ENCODE data around the gene CSNK1G3.
A peak's percentile ranks its signal among the peaks of the same experiment; 100 is the strongest.

Gene CSNK1G3

DNA sequence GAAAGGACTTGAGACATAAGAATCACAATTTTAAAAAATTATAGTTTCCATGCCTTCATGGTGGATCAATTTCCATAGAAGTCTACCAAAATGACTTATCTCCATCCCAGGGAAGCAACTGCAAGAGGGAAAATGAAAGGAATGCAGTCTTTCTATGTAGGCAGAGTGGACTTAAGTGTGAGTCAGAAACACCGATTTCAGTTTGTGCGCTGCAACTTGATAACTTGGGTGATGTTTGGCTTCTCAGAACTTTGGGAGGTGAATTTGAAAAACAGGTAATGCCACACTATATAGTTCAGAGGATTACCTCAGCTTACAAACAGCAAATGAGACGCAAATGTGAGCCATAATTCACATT is 708 bp upstream of the CSNK1G3 start:
- peaks cover 2 to 36% (median 25%) of the 10 kb centered on the region in 5 donors for H3K4me1 ChIP-seq (ENCODE audit: control insufficient read depth in 5 of 5, insufficient read depth in 5 of 5, low read length in 5 of 5)
- peak overlapping the region; percentile 73 to 92 (median 75) for H3K9ac ChIP-seq (ENCODE audit: low read length in 5 of 5)
- no peaks in the 10 kb centered on the region for H3K27me3 ChIP-seq (ENCODE audit: control insufficient read depth in 5 of 5, insufficient read depth in 4 of 5, low read length in 5 of 5)
- peak overlapping the region; percentile 78 for H3K27ac ChIP-seq (ENCODE audit: low read depth, low read length)
- no peaks in the 10 kb centered on the region for H3K36me3 ChIP-seq (ENCODE audit: control insufficient read depth in 5 of 5, insufficient read depth in 5 of 5, low read length in 5 of 5)
- H3K9me3 ChIP-seq (ENCODE audit: control insufficient read depth in 5 of 5, low read length in 5 of 5) = no peaks in the 10 kb centered on the region
- H3K4me3 ChIP-seq (ENCODE audit: low read depth in 1 of 5, low read length in 5 of 5) = peak overlapping the region; percentile 79 to 93 (median 88)

DNA sequence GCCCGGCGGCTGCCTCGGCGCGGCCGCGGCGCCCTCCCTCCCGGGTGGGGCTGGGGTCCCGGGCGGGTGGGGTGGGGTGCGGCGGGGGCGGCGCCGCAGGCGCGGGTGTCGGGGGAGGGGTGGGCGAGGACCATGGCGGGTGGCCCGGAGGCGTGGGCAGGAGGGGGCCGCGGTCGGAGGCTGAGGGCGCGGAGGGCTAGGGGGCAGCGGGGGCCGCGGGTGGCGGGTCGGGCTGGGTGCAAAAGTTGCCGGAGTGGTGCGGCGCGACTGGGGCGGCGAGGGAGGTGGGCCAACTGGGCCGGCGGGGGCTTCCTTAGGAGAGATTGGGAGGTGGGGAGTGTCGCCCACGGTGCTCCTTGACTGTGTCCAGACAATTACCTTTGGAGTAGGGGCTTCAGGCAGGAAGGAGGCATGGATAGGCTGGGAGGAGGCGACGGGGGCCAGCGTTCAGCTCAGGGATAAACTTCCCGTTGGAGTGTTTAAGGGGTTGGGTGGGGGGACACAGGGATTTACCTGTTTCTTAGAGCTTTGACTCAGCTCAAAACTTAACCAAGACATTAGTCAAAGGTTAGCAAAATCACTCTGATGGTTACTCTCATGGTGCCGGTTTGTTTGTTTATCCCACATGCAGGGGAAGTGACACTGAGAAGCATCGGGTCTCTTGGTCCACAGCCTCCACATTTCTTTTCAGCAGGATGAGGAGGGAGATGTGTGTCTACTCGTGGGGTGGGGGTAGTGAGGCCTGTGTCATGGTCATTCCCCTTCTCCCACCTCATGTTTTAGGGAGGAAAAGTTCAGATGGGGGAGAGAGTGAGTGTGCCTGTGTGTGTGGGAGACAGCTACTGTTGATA is 859 bp downstream of the CSNK1G3 start:
- Histone ChIP-seq H3K36me3 (ENCODE audit: control insufficient read depth in 5 of 5, insufficient read depth in 5 of 5, low read length in 5 of 5) (no peaks in the 10 kb centered on the region), H3K27ac (ENCODE audit: low read depth, low read length) (peak overlapping the region; percentile 69), H3K27me3 (ENCODE audit: control insufficient read depth in 5 of 5, insufficient read depth in 4 of 5, low read length in 5 of 5) (no peaks in the 10 kb centered on the region), H3K4me1 (ENCODE audit: control insufficient read depth in 5 of 5, insufficient read depth in 5 of 5, low read length in 5 of 5) (peaks cover 2 to 33% (median 25%) of the 10 kb centered on the region in 5 donors), H3K4me3 (ENCODE audit: low read depth in 1 of 5, low read length in 5 of 5) (peak overlapping the region; percentile 80 to 92 (median 88)), H3K9me3 (ENCODE audit: control insufficient read depth in 5 of 5, low read length in 5 of 5) (no peaks in the 10 kb centered on the region), H3K9ac (ENCODE audit: low read length in 5 of 5) (peak overlapping the region; percentile 74 to 89 (median 81))

DNA sequence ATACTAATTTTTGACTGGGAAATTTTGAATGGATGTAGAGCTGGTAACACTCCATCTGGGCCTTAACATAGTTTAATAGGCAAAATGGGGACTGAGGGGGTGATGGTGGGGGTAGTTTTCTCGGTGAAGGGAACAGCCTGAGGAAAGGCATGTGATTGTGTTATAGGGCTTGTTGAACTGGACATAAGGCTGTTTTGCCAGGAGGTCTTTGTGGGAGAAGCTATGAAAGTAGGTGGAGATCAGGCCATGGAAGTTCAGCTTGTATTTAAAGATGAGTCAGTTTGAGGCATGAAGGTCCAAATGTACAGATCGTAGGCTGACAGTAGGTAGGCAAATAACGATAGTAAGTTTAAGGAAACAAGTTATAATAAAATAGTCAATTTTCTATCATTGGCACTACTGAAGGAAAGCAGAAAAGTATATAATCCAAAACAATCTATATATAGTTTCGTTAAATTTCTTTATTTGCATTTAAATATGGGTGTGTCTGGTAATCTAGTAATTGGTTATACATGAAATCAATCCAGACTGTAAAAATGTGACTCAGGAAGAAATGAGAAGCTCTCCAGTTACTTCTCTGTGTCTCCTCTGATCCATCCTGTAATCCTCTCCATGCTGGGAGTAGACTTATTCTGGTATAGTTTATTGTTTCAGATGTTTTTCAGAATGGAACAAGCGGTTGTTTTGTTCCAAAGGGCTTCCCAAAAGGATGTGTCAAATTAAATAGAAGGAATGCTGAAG is 2.8 kb downstream of the CSNK1G3 start:
- Histone ChIP-seq H3K9ac (ENCODE audit: low read length in 5 of 5) (peak overlapping the region in 1 of 5 donors; percentile 21), H3K4me3 (ENCODE audit: low read depth in 1 of 5, low read length in 5 of 5) (no peak overlapping the region), H3K27me3 (ENCODE audit: control insufficient read depth in 5 of 5, insufficient read depth in 4 of 5, low read length in 5 of 5) (no peaks in the 10 kb centered on the region), H3K27ac (ENCODE audit: low read depth, low read length) (no peak overlapping the region), H3K4me1 (ENCODE audit: control insufficient read depth in 5 of 5, insufficient read depth in 5 of 5, low read length in 5 of 5) (peaks cover 2 to 21% (median 19%) of the 10 kb centered on the region in 5 donors), H3K36me3 (ENCODE audit: control insufficient read depth in 5 of 5, insufficient read depth in 5 of 5, low read length in 5 of 5) (no peaks in the 10 kb centered on the region), H3K9me3 (ENCODE audit: control insufficient read depth in 5 of 5, low read length in 5 of 5) (no peaks in the 10 kb centered on the region)

DNA sequence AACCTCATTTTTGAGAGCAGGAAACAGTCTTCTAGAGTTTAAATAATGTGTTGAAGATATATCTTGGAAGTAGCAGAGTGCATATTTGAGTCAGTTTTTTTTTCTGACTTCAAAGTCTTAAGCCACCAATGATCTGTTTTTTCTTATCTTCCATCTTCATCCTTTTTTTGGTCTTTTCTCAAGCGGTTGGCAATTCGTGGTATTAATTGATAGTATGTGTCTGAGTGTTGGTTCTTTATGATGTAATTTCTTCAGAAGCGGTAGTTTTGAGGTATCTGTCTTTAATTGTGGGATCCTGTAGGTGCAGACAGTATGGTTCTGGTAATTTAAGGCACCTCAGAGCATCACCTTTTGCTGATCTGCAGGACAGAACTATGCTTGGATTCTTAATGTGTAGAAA is 3.9 kb downstream of the CSNK1G3 start:
- H3K4me3 ChIP-seq (ENCODE audit: low read depth in 1 of 5, low read length in 5 of 5) = no peak overlapping the region
- H3K4me1 ChIP-seq (ENCODE audit: control insufficient read depth in 5 of 5, insufficient read depth in 5 of 5, low read length in 5 of 5) = peaks cover 2 to 21% (median 19%) of the 10 kb centered on the region in 5 donors
- H3K36me3 ChIP-seq (ENCODE audit: control insufficient read depth in 5 of 5, insufficient read depth in 5 of 5, low read length in 5 of 5) = no peaks in the 10 kb centered on the region
- no peaks in the 10 kb centered on the region for H3K9me3 ChIP-seq (ENCODE audit: control insufficient read depth in 5 of 5, low read length in 5 of 5)
- H3K27ac ChIP-seq (ENCODE audit: low read depth, low read length) = no peak overlapping the region
- H3K27me3 ChIP-seq (ENCODE audit: control insufficient read depth in 5 of 5, insufficient read depth in 4 of 5, low read length in 5 of 5) = no peaks in the 10 kb centered on the region
- no peak overlapping the region for H3K9ac ChIP-seq (ENCODE audit: low read length in 5 of 5)

DNA sequence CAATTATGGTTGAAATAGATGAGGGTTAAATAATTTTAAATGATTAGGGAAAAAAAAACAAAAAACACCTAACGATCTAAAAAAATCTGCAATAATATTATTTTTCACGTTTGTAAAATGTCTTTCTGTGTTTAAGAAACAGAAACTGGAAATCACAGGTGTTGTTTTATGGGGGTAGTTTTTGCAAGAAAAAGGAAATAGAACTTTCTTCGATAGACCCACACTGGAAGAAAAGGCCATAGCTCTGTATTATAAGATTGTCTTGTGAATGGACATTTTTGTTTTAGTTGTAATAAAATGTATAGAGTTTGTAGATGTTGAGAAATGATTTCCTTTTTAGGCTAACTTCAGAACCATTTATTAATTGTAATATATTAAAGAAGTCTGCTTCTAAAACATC is 5.5 kb downstream of the CSNK1G3 start:
- H3K4me3 ChIP-seq (ENCODE audit: low read depth in 1 of 5, low read length in 5 of 5) = no peak overlapping the region
- H3K36me3 ChIP-seq (ENCODE audit: control insufficient read depth in 5 of 5, insufficient read depth in 5 of 5, low read length in 5 of 5) = no peaks in the 10 kb centered on the region
- H3K27ac ChIP-seq (ENCODE audit: low read depth, low read length) = no peak overlapping the region
- no peaks in the 10 kb centered on the region for H3K9me3 ChIP-seq (ENCODE audit: control insufficient read depth in 5 of 5, low read length in 5 of 5)
- H3K27me3 ChIP-seq (ENCODE audit: control insufficient read depth in 5 of 5, insufficient read depth in 4 of 5, low read length in 5 of 5) = no peaks in the 10 kb centered on the region
- peaks cover 2 to 14% (median 12%) of the 10 kb centered on the region in 5 donors for H3K4me1 ChIP-seq (ENCODE audit: control insufficient read depth in 5 of 5, insufficient read depth in 5 of 5, low read length in 5 of 5)
- no peak overlapping the region for H3K9ac ChIP-seq (ENCODE audit: low read length in 5 of 5)

DNA sequence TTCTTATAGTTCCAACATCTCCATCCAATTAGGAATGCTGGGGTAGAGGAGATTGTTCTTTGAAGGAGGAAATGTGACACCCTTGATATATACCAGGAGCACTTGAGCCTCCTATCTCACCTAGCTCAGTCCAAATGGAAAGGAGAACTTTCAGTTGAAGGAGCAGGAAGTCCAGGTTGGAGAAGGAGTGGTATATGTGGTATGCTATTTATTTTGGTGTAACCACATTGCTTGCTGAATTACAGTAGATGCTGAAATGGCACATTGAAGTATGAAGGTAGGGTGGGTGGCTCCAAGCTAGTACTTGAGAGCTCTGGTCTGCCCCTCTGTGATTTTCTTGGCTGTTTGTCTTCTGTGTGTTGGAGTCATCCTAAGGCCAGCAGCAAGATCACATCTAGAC is 6.1 kb downstream of the CSNK1G3 start:
- Histone ChIP-seq H3K36me3 (ENCODE audit: control insufficient read depth in 5 of 5, insufficient read depth in 5 of 5, low read length in 5 of 5) (no peaks in the 10 kb centered on the region), H3K9me3 (ENCODE audit: control insufficient read depth in 5 of 5, low read length in 5 of 5) (no peaks in the 10 kb centered on the region), H3K9ac (ENCODE audit: low read length in 5 of 5) (no peak overlapping the region), H3K4me1 (ENCODE audit: control insufficient read depth in 5 of 5, insufficient read depth in 5 of 5, low read length in 5 of 5) (peaks cover 1 to 13% (median 8%) of the 10 kb centered on the region in 5 donors), H3K4me3 (ENCODE audit: low read depth in 1 of 5, low read length in 5 of 5) (no peak overlapping the region), H3K27ac (ENCODE audit: low read depth, low read length) (no peak overlapping the region), H3K27me3 (ENCODE audit: control insufficient read depth in 5 of 5, insufficient read depth in 4 of 5, low read length in 5 of 5) (no peaks in the 10 kb centered on the region)

DNA sequence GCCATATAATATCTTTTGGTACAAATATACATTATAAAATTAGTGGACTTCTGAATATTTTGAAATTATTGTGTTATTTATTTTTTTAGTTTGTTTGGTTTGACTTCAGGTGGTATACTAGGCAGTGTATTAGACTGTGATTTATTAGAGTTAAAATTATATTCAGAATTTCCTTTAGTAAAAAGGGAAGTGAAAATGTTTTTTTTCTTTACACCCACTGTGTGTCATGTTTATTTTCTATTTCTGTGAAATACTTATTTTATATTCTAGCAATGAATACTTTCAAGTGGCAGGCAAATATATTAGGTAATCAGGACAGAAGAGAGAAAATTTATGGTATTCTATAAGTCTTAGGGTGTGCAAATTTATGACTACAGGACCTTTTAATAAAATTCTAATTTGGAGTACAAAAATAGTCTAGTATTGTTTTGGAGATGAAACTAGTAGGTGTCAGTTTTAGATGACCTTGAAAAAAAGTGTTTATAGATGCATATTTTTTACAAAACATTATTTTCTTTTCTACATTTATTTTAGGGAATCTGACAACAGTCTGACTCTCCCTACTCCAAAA is 8.8 kb downstream of the CSNK1G3 start:
- H3K27ac ChIP-seq (ENCODE audit: low read depth, low read length) = no peak overlapping the region
- no peaks in the 10 kb centered on the region for H3K9me3 ChIP-seq (ENCODE audit: control insufficient read depth in 5 of 5, low read length in 5 of 5)
- no peaks in the 10 kb centered on the region for H3K27me3 ChIP-seq (ENCODE audit: control insufficient read depth in 5 of 5, insufficient read depth in 4 of 5, low read length in 5 of 5)
- H3K4me1 ChIP-seq (ENCODE audit: control insufficient read depth in 5 of 5, insufficient read depth in 5 of 5, low read length in 5 of 5) = peaks cover 0 to 13% (median 13%) of the 10 kb centered on the region in 5 donors
- no peaks in the 10 kb centered on the region for H3K36me3 ChIP-seq (ENCODE audit: control insufficient read depth in 5 of 5, insufficient read depth in 5 of 5, low read length in 5 of 5)
- H3K4me3 ChIP-seq (ENCODE audit: low read depth in 1 of 5, low read length in 5 of 5) = no peak overlapping the region
- H3K9ac ChIP-seq (ENCODE audit: low read length in 5 of 5) = no peak overlapping the region

DNA sequence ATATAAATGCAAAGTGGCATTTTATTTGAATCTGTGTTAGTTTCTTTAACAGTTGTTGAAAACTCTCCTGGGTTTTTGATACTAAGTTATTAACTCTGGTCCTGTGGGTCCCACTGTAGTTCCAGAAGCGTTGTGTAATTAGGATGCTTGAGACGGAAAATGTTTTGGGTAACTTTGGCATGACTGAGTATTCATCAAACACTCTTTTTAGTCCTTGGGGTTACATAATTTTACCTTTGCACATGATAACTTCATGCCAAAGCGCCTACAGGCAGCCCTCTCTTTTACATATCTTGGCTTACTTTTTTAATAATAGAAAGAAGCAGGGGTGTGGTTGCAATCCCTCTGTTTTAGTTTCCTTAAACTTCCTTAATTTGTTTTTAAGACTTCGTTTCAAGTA is 12.2 kb downstream of the CSNK1G3 start:
- Histone ChIP-seq H3K4me3 (ENCODE audit: low read depth in 1 of 5, low read length in 5 of 5) (no peak overlapping the region), H3K36me3 (ENCODE audit: control insufficient read depth in 5 of 5, insufficient read depth in 5 of 5, low read length in 5 of 5) (no peaks in the 10 kb centered on the region), H3K9ac (ENCODE audit: low read length in 5 of 5) (peak overlapping the region in 2 of 5 donors; percentile 31 to 32), H3K4me1 (ENCODE audit: control insufficient read depth in 5 of 5, insufficient read depth in 5 of 5, low read length in 5 of 5) (peaks cover 0 to 18% (median 15%) of the 10 kb centered on the region in 5 donors), H3K27me3 (ENCODE audit: control insufficient read depth in 5 of 5, insufficient read depth in 4 of 5, low read length in 5 of 5) (no peaks in the 10 kb centered on the region), H3K27ac (ENCODE audit: low read depth, low read length) (peak overlapping the region; percentile 51), H3K9me3 (ENCODE audit: control insufficient read depth in 5 of 5, low read length in 5 of 5) (no peaks in the 10 kb centered on the region)

DNA sequence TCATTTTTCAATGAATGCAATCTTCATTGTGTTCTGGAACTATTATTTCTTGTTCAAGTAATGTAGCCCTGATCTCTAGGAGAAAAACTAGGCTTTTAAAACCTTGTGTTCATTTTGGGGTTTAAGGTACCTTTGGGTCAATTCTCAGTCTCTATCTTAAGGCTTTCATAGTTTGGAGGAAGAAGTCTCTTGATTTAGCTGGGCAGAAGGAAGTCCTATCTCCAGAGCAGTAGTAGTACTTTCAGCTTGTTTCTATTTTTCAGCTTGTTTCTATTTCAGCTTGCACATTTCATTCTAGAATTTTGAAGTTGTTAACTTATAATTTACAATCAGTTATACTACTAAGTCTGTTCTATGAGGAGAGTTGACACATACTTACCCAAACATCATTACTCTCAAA is 15.2 kb downstream of the CSNK1G3 start:
- no peak overlapping the region for H3K9ac ChIP-seq (ENCODE audit: low read length in 5 of 5)
- no peak overlapping the region for H3K27ac ChIP-seq (ENCODE audit: low read depth, low read length)
- no peaks in the 10 kb centered on the region for H3K27me3 ChIP-seq (ENCODE audit: control insufficient read depth in 5 of 5, insufficient read depth in 4 of 5, low read length in 5 of 5)
- no peaks in the 10 kb centered on the region for H3K36me3 ChIP-seq (ENCODE audit: control insufficient read depth in 5 of 5, insufficient read depth in 5 of 5, low read length in 5 of 5)
- no peak overlapping the region for H3K4me3 ChIP-seq (ENCODE audit: low read depth in 1 of 5, low read length in 5 of 5)
- H3K4me1 ChIP-seq (ENCODE audit: control insufficient read depth in 5 of 5, insufficient read depth in 5 of 5, low read length in 5 of 5) = peaks cover 0 to 18% (median 15%) of the 10 kb centered on the region in 5 donors
- H3K9me3 ChIP-seq (ENCODE audit: control insufficient read depth in 5 of 5, low read length in 5 of 5) = no peaks in the 10 kb centered on the region

DNA sequence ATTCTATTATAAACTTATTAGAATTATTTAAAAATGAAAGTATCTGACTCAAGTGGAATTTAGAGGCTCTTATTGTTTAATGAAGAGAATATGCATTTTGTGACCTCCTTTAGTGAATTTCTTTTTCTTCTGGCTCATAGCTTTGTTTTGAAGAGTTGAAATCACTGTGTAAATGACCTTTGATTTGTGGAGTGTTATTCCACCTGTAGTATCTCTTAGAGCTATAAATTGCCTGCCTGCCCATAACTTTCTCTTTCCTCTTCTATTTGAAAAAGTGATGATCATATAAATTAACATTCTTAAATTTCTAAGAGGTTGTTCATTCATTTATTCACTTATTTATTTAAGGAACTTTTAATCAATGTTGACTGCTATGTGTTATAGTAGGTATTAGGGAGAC is 16.1 kb downstream of the CSNK1G3 start:
- H3K9me3 ChIP-seq (ENCODE audit: control insufficient read depth in 5 of 5, low read length in 5 of 5) = no peaks in the 10 kb centered on the region
- H3K27ac ChIP-seq (ENCODE audit: low read depth, low read length) = no peak overlapping the region

More for the DNA sequence above, 16.1 kb downstream of the CSNK1G3 start:
- Histone ChIP-seq H3K27me3 (ENCODE audit: control insufficient read depth in 5 of 5, insufficient read depth in 4 of 5, low read length in 5 of 5) (no peaks in the 10 kb centered on the region), H3K4me3 (ENCODE audit: low read depth in 1 of 5, low read length in 5 of 5) (no peak overlapping the region), H3K4me1 (ENCODE audit: control insufficient read depth in 5 of 5, insufficient read depth in 5 of 5, low read length in 5 of 5) (peaks cover 0 to 18% (median 15%) of the 10 kb centered on the region in 5 donors), H3K9ac (ENCODE audit: low read length in 5 of 5) (no peak overlapping the region), H3K36me3 (ENCODE audit: control insufficient read depth in 5 of 5, insufficient read depth in 5 of 5, low read length in 5 of 5) (no peaks in the 10 kb centered on the region)

All from subcutaneous abdominal adipose tissue (tissue), 5 donors.